GM21360 (cell line): Measurements from ENCODE around the gene MOB1B.
"Not testable (repeated sequence)": the region's sequence is repeated elsewhere in the genome, so short reads cannot be mapped to it uniquely, and the experiment has no call there.

Source experiments
- ATAC-seq: cut with Tn5 transposase; IDR thresholded peaks from one replicate; pipeline ENCODE4 v1.9.1; 2021; ENCODE audit warnings: mild to moderate bottlenecking, moderate library complexity; ENCODE audit not compliant: unreplicated experiment

Gene MOB1B

GRCh38 chr4:70948665-70949260 lies 46.6 kb downstream of the MOB1B start:
- ATAC-seq: no peak

- ATAC-seq: no peak
These were observed 51.9 kb downstream of the MOB1B start for GRCh38 chr4:70954032-70954431.

- no peak for ATAC-seq
These were observed 54.5 kb downstream of the MOB1B start for GRCh38 chr4:70956549-70957210.

GRCh38 chr4:70958681-70959080 lies 56.5 kb downstream of the MOB1B start:
- ATAC-seq: no peak

GRCh38 chr4:70969076-70969475 lies 66.9 kb downstream of the MOB1B start:
- no peak for ATAC-seq

GRCh38 chr4:70976252-70976651 lies 74.1 kb downstream of the MOB1B start:
- ATAC-seq: no peak

- ATAC-seq: no peak
These were observed 77.4 kb downstream of the MOB1B start for GRCh38 chr4:70979445-70980008.

- ATAC-seq: no peak
These were observed 78.0 kb downstream of the MOB1B start for GRCh38 chr4:70980196-70980595.

GRCh38 chr4:70984106-70984505 lies 81.9 kb downstream of the MOB1B start:
- ATAC-seq: no peak

- ATAC-seq: no peak
These were observed 82.4 kb downstream of the MOB1B start for GRCh38 chr4:70984589-70984988.

- ATAC-seq: no peak
These were observed 89.4 kb downstream of the MOB1B start for GRCh38 chr4:70991596-70991995.

- no peak for ATAC-seq
These were observed 90.3 kb downstream of the MOB1B start for GRCh38 chr4:70992391-70992881.

GRCh38 chr4:70993181-70994068 lies 91.3 kb downstream of the MOB1B start, which contains the start of gene DCK:
Gene DCK, plus strand, starts transcription at chr4:70993649. Its CDS starts 187 bp downstream, at chr4:70993836.
- ATAC-seq: peak; percentile 72

- no peak for ATAC-seq
These were observed 91.8 kb downstream of the MOB1B start for GRCh38 chr4:70994069-70994366.

- peak; percentile 27 for ATAC-seq
These were observed 92.4 kb downstream of the MOB1B start for GRCh38 chr4:70994387-70995099.

- no peak for ATAC-seq
These were observed 93.8 kb downstream of the MOB1B start for GRCh38 chr4:70996018-70996360.

GRCh38 chr4:70997036-70997435 lies 94.9 kb downstream of the MOB1B start:
- no peak for ATAC-seq

- ATAC-seq: no peak
These were observed 95.4 kb downstream of the MOB1B start for GRCh38 chr4:70997546-70997945.

GRCh38 chr4:70999639-71000038 lies 97.5 kb downstream of the MOB1B start:
- not testable (repeated sequence) for ATAC-seq

- not testable (repeated sequence) for ATAC-seq
These were observed 99.2 kb downstream of the MOB1B start for GRCh38 chr4:71001363-71001762.
